BE2C (cell line): ENCODE results near the gene NDUFS7.

ENCODE experiments used
- DNase-seq: peaks from one replicate; pipeline ENCODE4 v3.0.0-alpha.2; 2020
- H3K27me3 ChIP-seq: fragments of 250-450 bp; sonication (Bioruptor Pico); 2 replicates; pipeline ENCODE4 v1.5.1; 2020; ENCODE audit warnings: mild to moderate bottlenecking
- H3K36me3 ChIP-seq: fragments of 250-450 bp; sonication (Bioruptor Pico); 2 replicates; pipeline ENCODE4 v1.5.1; 2020; ENCODE audit warnings: mild to moderate bottlenecking
- H3K4me1 ChIP-seq: fragments of 250-450 bp; sonication (Bioruptor Pico); 2 replicates; pipeline ENCODE4 v1.5.1; 2020
- H3K4me3 ChIP-seq: 2 replicates; pipeline ENCODE4 v1.5.1; 2011; ENCODE audit warnings: low read depth, low read length
- H3K9me3 ChIP-seq: fragments of 250-450 bp; sonication (Bioruptor Pico); 2 replicates; pipeline ENCODE4 v1.5.1; 2020
- CTCF ChIP-seq: IDR thresholded peaks from 2 replicates; pipeline ENCODE4 v1.5.1; 2012; ENCODE audit warnings: mild to moderate bottlenecking, low read depth, low read length

NDUFS7 gene

GRCh38 chr19:1362387-1363257, 21.1 kb upstream of the NDUFS7 start:
- no peak for TF ChIP-seq CTCF
- DNase-seq: no peak
- H3K4me1 ChIP-seq: peaks cover 37% of the 10 kb centered on the region
- no peaks in the 10 kb centered on the region for H3K27me3 ChIP-seq
- H3K36me3 ChIP-seq: peaks cover 68% of the 10 kb centered on the region
- no peaks in the 10 kb centered on the region for H3K9me3 ChIP-seq
- H3K4me3 ChIP-seq: no peak overlapping the region

DNA sequence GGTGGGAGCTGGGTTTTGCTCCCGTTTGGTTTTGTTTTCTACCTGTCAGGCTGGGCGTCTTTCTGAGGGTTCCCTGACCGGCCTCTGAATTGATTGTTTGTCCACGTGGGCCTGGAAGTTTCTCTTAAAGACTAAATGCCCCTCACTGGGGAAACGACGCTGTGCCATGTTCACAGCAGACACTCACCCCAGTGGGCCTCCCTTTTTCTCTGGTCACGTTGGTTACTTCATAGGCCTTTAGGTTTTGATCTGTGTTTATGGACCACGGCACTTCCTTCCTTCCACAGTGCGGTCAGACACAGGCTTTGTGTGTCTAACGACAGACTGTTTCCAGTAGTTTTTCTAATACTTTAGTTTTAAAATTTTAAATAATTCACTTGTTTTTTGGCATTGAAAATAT, 20.1 kb upstream of the NDUFS7 start:
- Histone ChIP-seq H3K27me3 (no peaks in the 10 kb centered on the region), H3K9me3 (no peaks in the 10 kb centered on the region), H3K36me3 (peaks cover 61% of the 10 kb centered on the region), H3K4me3 (no peak overlapping the region), H3K4me1 (peaks cover 38% of the 10 kb centered on the region)
- TF ChIP-seq CTCF: no peak
- no peak for DNase-seq

- H3K27me3 ChIP-seq: no peaks in the 10 kb centered on the region
- H3K36me3 ChIP-seq: peaks cover 58% of the 10 kb centered on the region
- no peak overlapping the region for H3K4me3 ChIP-seq
- no peak for DNase-seq
- no peaks in the 10 kb centered on the region for H3K9me3 ChIP-seq
- peak; percentile 37 for TF ChIP-seq CTCF
- peaks cover 38% of the 10 kb centered on the region for H3K4me1 ChIP-seq
Observed at GRCh38 chr19:1364070-1364704, 19.5 kb upstream of the NDUFS7 start.

DNA sequence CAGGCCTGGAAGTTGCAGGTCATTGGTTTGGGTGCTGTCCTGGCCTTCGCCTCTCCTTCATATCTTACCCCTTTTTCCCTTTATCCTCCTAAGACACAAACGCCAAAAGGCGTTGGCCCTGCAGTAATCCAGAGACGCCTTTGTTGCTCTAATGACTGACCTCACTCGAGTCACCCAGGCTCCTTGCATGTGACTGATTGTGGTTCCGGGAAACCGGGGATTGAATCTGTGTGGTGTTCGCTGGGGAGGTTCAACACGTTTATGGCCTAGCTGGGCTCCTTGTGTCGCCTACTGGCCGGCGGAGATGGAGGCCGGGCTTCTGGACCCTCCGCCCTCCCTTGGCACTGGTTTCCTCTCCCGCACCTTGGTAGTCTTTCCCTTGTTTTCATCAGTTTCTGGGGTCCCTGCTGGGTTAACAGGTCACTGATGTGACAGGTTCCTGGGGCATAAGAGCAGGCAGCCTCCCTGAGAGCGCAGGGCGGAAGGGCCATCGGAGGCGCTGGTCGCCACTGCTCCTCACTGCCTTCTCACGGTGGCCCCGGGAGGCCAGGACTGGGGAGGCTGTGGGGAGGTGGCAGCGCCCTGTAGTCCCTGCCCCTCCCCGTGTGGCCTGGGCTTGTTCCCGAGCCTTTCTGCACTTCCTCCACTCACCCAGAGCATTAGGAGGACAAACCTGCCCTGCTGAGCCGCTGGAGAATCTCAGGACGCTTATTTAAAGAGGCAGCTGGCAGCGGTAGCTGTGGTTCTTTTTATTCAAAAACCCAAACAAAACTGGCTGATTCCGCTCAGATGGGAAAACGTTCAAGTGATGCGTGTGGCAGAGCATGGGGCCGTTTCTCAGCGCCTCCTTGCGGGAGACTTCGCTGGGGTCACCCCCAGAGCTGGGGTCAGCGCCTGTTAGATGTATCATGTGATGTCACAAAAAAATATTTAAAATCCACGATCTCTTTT, 18.1 kb upstream of the NDUFS7 start:
- no peak for TF ChIP-seq CTCF
- Histone ChIP-seq H3K4me3 (no peak overlapping the region), H3K36me3 (peaks cover 58% of the 10 kb centered on the region), H3K4me1 (peaks cover 27% of the 10 kb centered on the region), H3K9me3 (no peaks in the 10 kb centered on the region), H3K27me3 (no peaks in the 10 kb centered on the region)
- no peak for DNase-seq

DNA sequence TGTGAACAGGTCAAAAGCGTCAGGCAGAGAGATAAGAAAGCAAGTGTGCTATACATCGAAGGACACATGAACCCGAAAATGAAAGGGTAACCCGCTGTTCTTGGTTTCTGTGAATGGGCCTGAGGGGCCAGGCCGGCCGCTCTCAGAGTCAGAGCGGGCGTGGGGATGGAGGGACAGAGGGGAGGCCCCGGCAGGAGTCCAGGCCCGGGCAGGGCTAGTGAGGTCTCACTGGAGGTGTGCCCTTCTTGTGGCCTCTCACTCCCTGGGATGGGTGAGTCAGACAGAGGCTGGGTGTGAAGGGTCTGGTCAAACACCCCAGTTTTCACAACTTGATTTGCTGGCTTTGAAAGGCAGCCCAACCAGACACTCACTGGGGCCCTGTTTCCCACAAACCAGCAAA, 17.4 kb upstream of the NDUFS7 start:
- Histone ChIP-seq H3K4me1 (peaks cover 25% of the 10 kb centered on the region), H3K36me3 (peaks cover 64% of the 10 kb centered on the region), H3K27me3 (no peaks in the 10 kb centered on the region), H3K9me3 (no peaks in the 10 kb centered on the region), H3K4me3 (no peak overlapping the region)
- no peak for DNase-seq
- no peak for TF ChIP-seq CTCF
